Measurements from ENCODE around the gene GHR.

Gene GHR

GRCh38 chr5:42499016-42499415, 75.8 kb downstream of the GHR start:
- H2AFZ ChIP-seq (ENCODE audit: low read depth, low read length) = no peak overlapping the region
- no peak overlapping the region for H3K27ac ChIP-seq (ENCODE audit: low read length)
- DNase-seq (no peak), ATAC-seq (ENCODE audit: insufficient read depth, low read depth) (no peak)
- H3K9me3 ChIP-seq (ENCODE audit: insufficient read depth, low read length, severe bottlenecking) = no peaks in the 10 kb centered on the region
- no peak overlapping the region for H3K4me2 ChIP-seq (ENCODE audit: insufficient read depth, low read length)
- H3K79me2 ChIP-seq (ENCODE audit: insufficient read depth, low read length) = no peaks in the 10 kb centered on the region
- H3K9ac ChIP-seq (ENCODE audit: low read depth, low read length) = no peak overlapping the region
- no peaks in the 10 kb centered on the region for H3K4me1 ChIP-seq (ENCODE audit: insufficient read depth, low read length)
- no peaks in the 10 kb centered on the region for H3K36me3 ChIP-seq (ENCODE audit: insufficient read depth, low read length)
- no peaks in the 10 kb centered on the region for H4K20me1 ChIP-seq (ENCODE audit: insufficient read depth, low read length)
- no peak overlapping the region for H3K4me3 ChIP-seq (ENCODE audit: low read depth in 1 of 2, low read length in 2 of 2)
- TF ChIP-seq CTCF (IDR thresholded peaks at IDR 0.05; ENCODE audit: borderline replicate concordance, extremely low read depth, low read length, poor library complexity, severe bottlenecking) (no peak), EZH2 (IDR thresholded peaks at IDR 0.05; ENCODE audit: borderline replicate concordance, low read depth, low read length, severe bottlenecking) (no peak)
- no peaks in the 10 kb centered on the region for H3K27me3 ChIP-seq (ENCODE audit: insufficient read depth, low read length, poor library complexity)

- H3K79me2 ChIP-seq (ENCODE audit: insufficient read depth, low read length) = no peaks in the 10 kb centered on the region
- no peaks in the 10 kb centered on the region for H4K20me1 ChIP-seq (ENCODE audit: insufficient read depth, low read length)
- DNase-seq (no peak), ATAC-seq (ENCODE audit: insufficient read depth, low read depth) (no peak)
- H3K27ac ChIP-seq (ENCODE audit: low read length) = no peak overlapping the region
- H3K4me1 ChIP-seq (ENCODE audit: insufficient read depth, low read length) = no peaks in the 10 kb centered on the region
- no peak for TF ChIP-seq EZH2 (IDR thresholded peaks at IDR 0.05; ENCODE audit: borderline replicate concordance, low read depth, low read length, severe bottlenecking)
- TF ChIP-seq CTCF (IDR thresholded peaks at IDR 0.05; ENCODE audit: borderline replicate concordance, extremely low read depth, low read length, poor library complexity, severe bottlenecking) = no peak
- H3K4me3 ChIP-seq (ENCODE audit: low read depth in 1 of 2, low read length in 2 of 2) = no peak overlapping the region
- no peak overlapping the region for H3K4me2 ChIP-seq (ENCODE audit: insufficient read depth, low read length)
- no peaks in the 10 kb centered on the region for H3K36me3 ChIP-seq (ENCODE audit: insufficient read depth, low read length)
- H3K9ac ChIP-seq (ENCODE audit: low read depth, low read length) = no peak overlapping the region
- H3K9me3 ChIP-seq (ENCODE audit: insufficient read depth, low read length, severe bottlenecking) = no peaks in the 10 kb centered on the region
- no peaks in the 10 kb centered on the region for H3K27me3 ChIP-seq (ENCODE audit: insufficient read depth, low read length, poor library complexity)
- no peak overlapping the region for H2AFZ ChIP-seq (ENCODE audit: low read depth, low read length)
These were observed 76.9 kb downstream of the GHR start for GRCh38 chr5:42500003-42500599.

- TF ChIP-seq EZH2 (IDR thresholded peaks at IDR 0.05; ENCODE audit: borderline replicate concordance, low read depth, low read length, severe bottlenecking) = no peak
- no peak for TF ChIP-seq CTCF (IDR thresholded peaks at IDR 0.05; ENCODE audit: borderline replicate concordance, extremely low read depth, low read length, poor library complexity, severe bottlenecking)
- Histone ChIP-seq H4K20me1 (ENCODE audit: insufficient read depth, low read length) (no peaks in the 10 kb centered on the region), H3K36me3 (ENCODE audit: insufficient read depth, low read length) (no peaks in the 10 kb centered on the region), H3K4me2 (ENCODE audit: insufficient read depth, low read length) (no peak overlapping the region), H3K79me2 (ENCODE audit: insufficient read depth, low read length) (no peaks in the 10 kb centered on the region), H3K27me3 (ENCODE audit: insufficient read depth, low read length, poor library complexity) (no peaks in the 10 kb centered on the region), H3K9me3 (ENCODE audit: insufficient read depth, low read length, severe bottlenecking) (no peaks in the 10 kb centered on the region), H3K4me3 (ENCODE audit: low read depth in 1 of 2, low read length in 2 of 2) (no peak overlapping the region), H3K27ac (ENCODE audit: low read length) (no peak overlapping the region), H2AFZ (ENCODE audit: low read depth, low read length) (no peak overlapping the region), H3K4me1 (ENCODE audit: insufficient read depth, low read length) (no peaks in the 10 kb centered on the region), H3K9ac (ENCODE audit: low read depth, low read length) (no peak overlapping the region)
- DNase-seq (no peak), ATAC-seq (ENCODE audit: insufficient read depth, low read depth) (no peak)
These were observed 79.6 kb downstream of the GHR start for GRCh38 chr5:42502613-42503470.

All from DND-41 (cell line).